Breast epithelium (tissue), 3 donors: ENCODE results near the gene SEMA6D.
"Not testable (repeated sequence)": the region's sequence is repeated elsewhere in the genome, so short reads cannot be mapped to it uniquely, and the experiment has no call there.

Experiments used
- CTCF ChIP-seq, 3 donors: fragments of 450-650 bp; IDR thresholded peaks; one replicate each; pipeline ENCODE4 v1.5.1; 2016 to 2017; ENCODE audit warnings: antibody characterized with exemption in 3 of 3, mild to moderate bottlenecking in 3 of 3, moderate library complexity in 3 of 3
- POLR2A ChIP-seq: fragments of 450-650 bp; IDR thresholded peaks from one replicate; pipeline ENCODE4 v1.6.1; 2016; ENCODE audit warnings: antibody characterized with exemption, mild to moderate bottlenecking, moderate library complexity
- POLR2AphosphoS5 ChIP-seq, 3 donors: sonication (generic); formaldehyde crosslinking; IDR thresholded peaks; one replicate each; pipeline ENCODE4 v1.6.1; 2017; ENCODE audit warnings: antibody characterized with exemption in 3 of 3

- not testable (repeated sequence) for TF ChIP-seq POLR2A; CTCF (IDR thresholded peaks at IDR 0.05); POLR2AphosphoS5 (IDR thresholded peaks at IDR 0.05)
These were observed 21.0 kb downstream of the SEMA6D start for GRCh38 chr15:47738144-47738825.
